GM12873 (cell line): ENCODE data around the gene KDM2B.

Source experiments
- CTCF ChIP-seq: IDR thresholded peaks from 2 replicates; pipeline ENCODE4 v1.5.1; 2012; ENCODE audit warnings: low read depth, mild to moderate bottlenecking, moderate library complexity, low read length, control low read depth; ENCODE audit not compliant: insufficient read depth; ENCODE audit errors: missing control alignments

The KDM2B gene

GRCh38 chr12:121392325-121392716, 188.5 kb downstream of the KDM2B start:
- TF ChIP-seq CTCF = no peak

GRCh38 chr12:121391619-121392324, 189.1 kb downstream of the KDM2B start:
- no peak for TF ChIP-seq CTCF

- TF ChIP-seq CTCF = no peak
Measured at GRCh38 chr12:121390856-121391255, 190.0 kb downstream of the KDM2B start.

GRCh38 chr12:121388421-121388981, 192.3 kb downstream of the KDM2B start:
- no peak for TF ChIP-seq CTCF

GRCh38 chr12:121383601-121384021, 197.2 kb downstream of the KDM2B start:
- TF ChIP-seq CTCF = peak; percentile 11

- no peak for TF ChIP-seq CTCF
Measured at GRCh38 chr12:121379945-121380344, 200.9 kb downstream of the KDM2B start.
